H1 (cell line): ENCODE measurements around the gene MOCS3. TPM values are rescaled to one million over a fixed set of nuclear protein-coding genes. Genes with fewer than 3 reads are reported as not detected.

ENCODE experiments used
- CTCF ChIA-PET: fragments of 300-600 bp; sonication (Branson Sonifier 250); formaldehyde crosslinking; loops from one replicate; lab custom pipeline; 2021; ENCODE audit not compliant: partially characterized antibody; lab: Charles Lee
- POLR2A ChIA-PET: fragments of 300-600 bp; sonication (Branson Sonifier 250); formaldehyde crosslinking; loops from one replicate; lab custom pipeline; 2021; ENCODE audit warnings: inconsistent platforms; ENCODE audit not compliant: partially characterized antibody; lab: Charles Lee
- DNase-seq, 2 experiments: peaks; one replicate each; pipeline versions ENCODE4 v3.0.0 to v3.0.0-alpha.2; 2010 to 2022; ENCODE audit warnings: low spot score in 2 of 2, low read depth in 1 of 2, mixed read lengths in 1 of 2
- FAIRE-seq: peaks from 2 replicates; lab custom pipeline; 2011; peaks lifted over from hg19 to GRCh38; lab: Jason Lieb, UNC
- H2AFZ ChIP-seq: 2 replicates; pipeline ENCODE4 v1.8.1; 2012; ENCODE audit warnings: low read length, inconsistent platforms
- H2AK5ac ChIP-seq: 2 replicates; pipeline ENCODE4 v1.6.1; 2013; ENCODE audit warnings: low read depth, low read length
- H2BK120ac ChIP-seq: replicated peaks from 2 replicates; pipeline ENCODE3; 2013; ENCODE audit warnings: low read depth, low read length, inconsistent platforms
- H2BK12ac ChIP-seq: 2 replicates; pipeline ENCODE4 v1.6.1; 2013; ENCODE audit warnings: low read depth, low read length
- H2BK15ac ChIP-seq: 2 replicates; pipeline ENCODE4 v1.6.1; 2013; ENCODE audit warnings: low read length
- H2BK20ac ChIP-seq: 2 replicates; pipeline ENCODE4 v1.6.1; 2013; ENCODE audit warnings: low read length
- H2BK5ac ChIP-seq: 2 replicates; pipeline ENCODE4 v1.6.1; 2013; ENCODE audit warnings: low read depth, low read length
- H3K14ac ChIP-seq: 2 replicates; pipeline ENCODE4 v1.6.1; 2013; ENCODE audit warnings: inconsistent platforms; ENCODE audit not compliant: insufficient read length
- H3K18ac ChIP-seq: 2 replicates; pipeline ENCODE4 v1.6.1; 2013; ENCODE audit warnings: low read length; ENCODE audit errors: extremely low read depth
- H3K23ac ChIP-seq: 2 replicates; pipeline ENCODE4 v1.6.1; 2013; ENCODE audit warnings: inconsistent platforms; ENCODE audit not compliant: insufficient read length
- H3K23me2 ChIP-seq: 2 replicates; pipeline ENCODE4 v1.6.1; 2013; ENCODE audit warnings: low read depth, low read length
- H3K27ac ChIP-seq: 2 replicates; pipeline ENCODE4 v1.6.1; 2011; ENCODE audit warnings: low read depth, low read length, inconsistent platforms
- H3K27me3 ChIP-seq, 4 experiments: replicated peaks in 1 of 4; 1 replicate in 1 of 4; 2 replicates in 3 of 4; pipeline versions ENCODE4 v1.6.1 to v1.8.1; 2011 to 2013; ENCODE audit warnings: low read length in 3 of 4, mild to moderate bottlenecking in 3 of 4, inconsistent platforms in 2 of 4, mixed read lengths in 2 of 4, moderate library complexity in 1 of 4; ENCODE audit not compliant: control insufficient read depth in 3 of 4, insufficient read depth in 3 of 4; ENCODE audit errors: extremely low read depth in 1 of 4
- H3K36me3 ChIP-seq, 4 experiments: 2 replicates each; pipeline versions ENCODE4 v1.6.1 to v1.8.1; 2011 to 2013; ENCODE audit warnings: mild to moderate bottlenecking in 4 of 4, low read length in 3 of 4, moderate library complexity in 2 of 4, control low read depth in 1 of 4, inconsistent platforms in 1 of 4; ENCODE audit not compliant: insufficient read depth in 4 of 4, control insufficient read depth in 2 of 4
- H3K4ac ChIP-seq: replicated peaks from 2 replicates; pipeline ENCODE3; 2013; ENCODE audit warnings: low read length, low read depth, mixed read lengths, inconsistent platforms; ENCODE audit not compliant: insufficient read length
- H3K4me1 ChIP-seq, 4 experiments: replicated peaks in 1 of 4; 1 replicate in 1 of 4; 2 replicates in 3 of 4; pipeline versions ENCODE4 v1.6.1 to v1.8.1; 2011 to 2013; ENCODE audit warnings: low read length in 3 of 4, inconsistent platforms in 2 of 4, mixed read lengths in 1 of 4; ENCODE audit not compliant: insufficient read depth in 4 of 4, control insufficient read depth in 3 of 4
- H3K4me2 ChIP-seq, 2 experiments: 2 replicates each; pipeline versions ENCODE4 v1.6.1 to v1.8.1; 2011 to 2013; ENCODE audit warnings: low read depth in 2 of 2, low read length in 2 of 2, control low read depth in 1 of 2, inconsistent platforms in 1 of 2, mild to moderate bottlenecking in 1 of 2; ENCODE audit not compliant: insufficient read depth in 1 of 2
- H3K4me3 ChIP-seq, 4 experiments: fragments of 200-600, 300-600 bp in 1 of 4; sonication (generic), shearing (Covaris generic), sonication (Bioruptor Twin) in 1 of 4; 2 replicates each; pipeline versions ENCODE4 v1.5.1 to v1.8.1; 2011 to 2016; ENCODE audit warnings: low read length in 4 of 4, low read depth in 3 of 4, control low read depth in 2 of 4, inconsistent platforms in 2 of 4, mild to moderate bottlenecking in 2 of 4, mixed read lengths in 1 of 4, moderate library complexity in 1 of 4; ENCODE audit not compliant: insufficient read depth in 2 of 4; ENCODE audit errors: extremely low read depth in 1 of 4
- H3K56ac ChIP-seq: replicated peaks from 2 replicates; pipeline ENCODE3; 2013; ENCODE audit warnings: low read depth, mild to moderate bottlenecking, mixed read lengths, low read length, inconsistent platforms; ENCODE audit not compliant: insufficient read length
- H3K79me1 ChIP-seq: 2 replicates; pipeline ENCODE4 v1.6.1; 2013; ENCODE audit warnings: low read depth, low read length, control low read depth
- H3K79me2 ChIP-seq, 2 experiments: 2 replicates each; pipeline versions ENCODE4 v1.6.1 to v1.8.1; 2012 to 2013; ENCODE audit warnings: low read length in 2 of 2, mild to moderate bottlenecking in 2 of 2, inconsistent platforms in 1 of 2; ENCODE audit not compliant: insufficient read depth in 2 of 2, control insufficient read depth in 1 of 2
- H3K9ac ChIP-seq, 4 experiments: replicated peaks in 1 of 4; 1 replicate in 1 of 4; 2 replicates in 3 of 4; pipeline versions ENCODE4 v1.6.1 to v1.8.1; 2011 to 2013; ENCODE audit warnings: low read depth in 3 of 4, low read length in 3 of 4, control low read depth in 2 of 4, mild to moderate bottlenecking in 2 of 4, moderate library complexity in 2 of 4, inconsistent platforms in 1 of 4; ENCODE audit errors: extremely low read depth in 1 of 4
- H3K9me3 ChIP-seq, 2 experiments: 2 replicates each; pipeline versions ENCODE4 v1.6.1 to v1.8.1; 2012 to 2013; ENCODE audit warnings: mild to moderate bottlenecking in 2 of 2, moderate library complexity in 2 of 2, control low read depth in 1 of 2, inconsistent platforms in 1 of 2, low read depth in 1 of 2, low read length in 1 of 2, mixed read lengths in 1 of 2; ENCODE audit not compliant: insufficient read depth in 2 of 2
- H4K20me1 ChIP-seq, 2 experiments: replicated peaks in 1 of 2; 2 replicates each; pipeline versions ENCODE3 to v1.8.1; 2011 to 2013; ENCODE audit warnings: inconsistent platforms in 2 of 2, low read length in 2 of 2, mild to moderate bottlenecking in 1 of 2; ENCODE audit not compliant: insufficient read depth in 2 of 2, control insufficient read depth in 1 of 2
- H4K5ac ChIP-seq: 2 replicates; pipeline ENCODE4 v1.6.1; 2013; ENCODE audit warnings: low read length, low read depth, mixed read lengths, inconsistent platforms; ENCODE audit not compliant: insufficient read length
- H4K8ac ChIP-seq: 2 replicates; pipeline ENCODE4 v1.8.0; 2013; ENCODE audit warnings: mild to moderate bottlenecking, moderate library complexity, low read length, inconsistent platforms; ENCODE audit not compliant: insufficient read depth; ENCODE audit errors: extremely low read depth
- H4K91ac ChIP-seq: replicated peaks from 2 replicates; pipeline ENCODE3; 2013; ENCODE audit warnings: low read length, mixed read lengths, inconsistent platforms; ENCODE audit not compliant: insufficient read length
- BACH1 ChIP-seq: IDR thresholded peaks from 2 replicates; pipeline ENCODE4 v1.6.1; 2012; ENCODE audit warnings: low read length, improper control_type of control experiment
- SRF ChIP-seq: IDR thresholded peaks from 2 replicates; pipeline ENCODE4 v1.6.1; 2011; ENCODE audit warnings: mild to moderate bottlenecking, low read depth, low read length, moderate library complexity
- WGBS, 2 experiments: shearing (Covaris generic) in 1 of 2; methylation state at CpG; one replicate each; pipeline versions ENCODE4 v1.1.6 to v1.1.7; 2013 to 2015; ENCODE audit warnings: low lambda C conversion rate in 2 of 2, mixed read lengths in 2 of 2, inconsistent platforms in 1 of 2, low coverage in 1 of 2, missing lambda C conversion rate in 1 of 2; ENCODE audit not compliant: insufficient replicate concordance in 2 of 2, insufficient coverage in 1 of 2, insufficient read length in 1 of 2; ENCODE audit errors: extremely low coverage in 1 of 2, missing lambda C conversion rate in 1 of 2; 5-methylcytosine and 5-hydroxymethylcytosine counted together
- polyA plus RNA-seq, 7 experiments: library from polyadenylated mRNA; depleted of rRNA in 3 of 7; stranded (reverse) in 5 of 7; unstranded in 2 of 7; fragments of >200 nt in 5 of 7; fragments of 200-250 nt in 2 of 7; gene quantifications; 1 replicate in 5 of 7; 2 replicates in 1 of 7; 4 replicates in 1 of 7; pipeline versions ENCODE4 v1.2.1 to v1.2.3, GENCODE V29; 2011 to 2013; ENCODE audit warnings: missing spikeins in 2 of 7, mixed read lengths in 2 of 7
- total RNA-seq: library from RNA; stranded (reverse); fragmentation: NEBNext Ultra II Directional; extraction: Animal tissue kit (Norgen Biotek cat#: 25700); gene quantifications from 2 replicates; pipeline ENCODE4 v1.2.1, GENCODE V29; 2021

MOCS3 gene
- total and polyA plus RNA-seq, 2 of the 8 experiments (the other 6 are each of a cell fraction or from before 2014, with no cell fraction given), result 6.2 to 6.3 TPM

DNA sequence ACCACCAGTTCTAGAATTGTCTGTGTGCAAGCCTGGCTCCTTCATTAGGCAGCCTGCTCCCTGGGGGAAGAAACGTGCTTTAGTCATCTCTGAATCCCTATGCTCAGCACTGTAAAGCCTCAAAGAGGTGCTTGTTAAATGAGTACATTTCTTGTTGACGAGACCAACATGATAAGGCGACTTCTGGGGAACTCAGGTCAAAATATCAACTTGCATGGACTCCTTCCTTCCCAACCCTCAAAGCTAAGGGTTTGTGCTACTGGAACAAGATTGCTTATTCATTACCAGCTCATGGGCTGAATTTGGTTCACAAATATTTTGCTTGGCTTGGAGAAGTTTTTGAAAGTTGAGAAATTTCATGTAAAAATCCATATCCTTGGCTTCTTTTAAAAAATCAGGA, 53.7 kb downstream of the MOCS3 start:
- no peak overlapping the region for H3K9ac ChIP-seq
- H3K4me3 ChIP-seq, result no peak overlapping the region
- H3K9me3 ChIP-seq, result no peaks in the 10 kb centered on the region
- no peak overlapping the region for H4K8ac ChIP-seq
- H4K20me1 ChIP-seq, result no peaks in the 10 kb centered on the region
- H3K14ac ChIP-seq, result no peak overlapping the region
- no peak for DNase-seq
- ChIA-PET POLR2A (interaction anchor here (0.8 kb wide), 1 partner anchor 22 kb away, joined by 3 read pairs; no protein-coding TSS in a partner anchor), CTCF (interaction anchor here (1.0 to 2.1 kb wide), 5 partner anchors 16 to 309 kb away, joined by 3 to 6 read pairs (median 5); no protein-coding TSS in a partner anchor)
- no peak overlapping the region for H2BK15ac ChIP-seq
- H3K27me3 ChIP-seq, result no peaks in the 10 kb centered on the region
- H2BK12ac ChIP-seq, result no peak overlapping the region
- H2BK120ac ChIP-seq, result no peak overlapping the region
- FAIRE-seq, result no peak
- WGBS, 2 experiments, result 83% methylated on average over 3 of the region's 3 CpGs; no CpG with 5 or more reads in 1 of the 2 experiments
- H2BK20ac ChIP-seq, result no peak overlapping the region
- H3K79me1 ChIP-seq, result no peaks in the 10 kb centered on the region
- H2AFZ ChIP-seq, result no peak overlapping the region
- H3K27ac ChIP-seq, result no peak overlapping the region
- H3K23me2 ChIP-seq, result no peaks in the 10 kb centered on the region; the same call in 1 of the 2 replicates
- H3K79me2 ChIP-seq, result no peaks in the 10 kb centered on the region
- no peaks in the 10 kb centered on the region for H3K36me3 ChIP-seq
- H3K4me1 ChIP-seq, result peaks cover 3 to 13% (median 8%) of the 10 kb centered on the region in 4 experiments
- no peak overlapping the region for H4K91ac ChIP-seq
- H2BK5ac ChIP-seq, result no peak overlapping the region
- no peak overlapping the region for H3K56ac ChIP-seq
- no peak overlapping the region for H3K4me2 ChIP-seq
- H3K4ac ChIP-seq, result no peak overlapping the region
- H4K5ac ChIP-seq, result no peak overlapping the region
- no peak overlapping the region for H3K18ac ChIP-seq
- H3K23ac ChIP-seq, result no peak overlapping the region
- no peak overlapping the region for H2AK5ac ChIP-seq
- TF ChIP-seq SRF (no peak), BACH1 (no peak)
